Measurements from ENCODE around the gene SPNS3.

SPNS3 gene

GRCh38 chr17:4411201-4411600 is 22.5 kb upstream of the SPNS3 start:
- TF ChIP-seq, protein P1, sequence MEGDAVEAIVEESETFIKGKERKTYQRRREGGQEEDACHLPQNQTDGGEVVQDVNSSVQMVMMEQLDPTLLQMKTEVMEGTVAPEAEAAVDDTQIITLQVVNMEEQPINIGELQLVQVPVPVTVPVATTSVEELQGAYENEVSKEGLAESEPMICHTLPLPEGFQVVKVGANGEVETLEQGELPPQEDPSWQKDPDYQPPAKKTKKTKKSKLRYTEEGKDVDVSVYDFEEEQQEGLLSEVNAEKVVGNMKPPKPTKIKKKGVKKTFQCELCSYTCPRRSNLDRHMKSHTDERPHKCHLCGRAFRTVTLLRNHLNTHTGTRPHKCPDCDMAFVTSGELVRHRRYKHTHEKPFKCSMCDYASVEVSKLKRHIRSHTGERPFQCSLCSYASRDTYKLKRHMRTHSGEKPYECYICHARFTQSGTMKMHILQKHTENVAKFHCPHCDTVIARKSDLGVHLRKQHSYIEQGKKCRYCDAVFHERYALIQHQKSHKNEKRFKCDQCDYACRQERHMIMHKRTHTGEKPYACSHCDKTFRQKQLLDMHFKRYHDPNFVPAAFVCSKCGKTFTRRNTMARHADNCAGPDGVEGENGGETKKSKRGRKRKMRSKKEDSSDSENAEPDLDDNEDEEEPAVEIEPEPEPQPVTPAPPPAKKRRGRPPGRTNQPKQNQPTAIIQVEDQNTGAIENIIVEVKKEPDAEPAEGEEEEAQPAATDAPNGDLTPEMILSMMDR (IDR thresholded peaks at IDR 0.05; ENCODE audit: insufficient read depth, missing control alignments) = no peak
- DNase-seq (ENCODE audit: insufficient read length, low spot score) (no peak), FAIRE-seq (no peak)

- DNase-seq (ENCODE audit: insufficient read length, low spot score) = peak; percentile 80
- no peak for FAIRE-seq
- TF ChIP-seq, protein P1 (IDR thresholded peaks at IDR 0.05; ENCODE audit: insufficient read depth, missing control alignments) = peak; percentile 76
Measured at GRCh38 chr17:4412933-4413831, 20.6 kb upstream of the SPNS3 start.

DNA sequence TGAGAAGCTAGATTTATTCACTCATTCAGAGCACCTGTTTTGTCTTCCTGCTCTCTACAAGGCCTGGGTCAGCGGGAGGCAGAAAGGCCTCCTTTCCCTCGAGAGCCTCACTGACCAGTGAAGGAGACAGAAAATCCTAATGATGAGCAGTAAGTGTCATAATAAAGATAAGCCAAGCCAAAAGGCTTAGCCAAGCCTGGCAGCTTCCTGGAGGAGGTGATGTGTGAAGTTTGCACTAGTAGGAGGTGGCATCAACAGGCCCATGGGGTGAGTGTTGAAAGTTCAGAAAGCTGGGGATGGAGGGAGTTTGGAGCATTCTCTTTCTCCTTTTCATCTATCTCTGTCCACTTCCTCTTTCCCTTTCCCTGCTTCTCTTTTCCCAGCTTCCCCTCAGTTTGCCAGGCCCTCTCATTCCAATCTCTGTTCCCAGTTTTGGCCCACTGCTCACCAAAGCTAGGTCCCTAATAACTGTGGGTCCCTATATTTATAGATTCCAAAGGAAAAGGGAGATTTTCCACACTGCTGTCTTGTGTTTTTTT is 16.5 kb upstream of the SPNS3 start:
- FAIRE-seq = no peak
- TF ChIP-seq, protein P1 (IDR thresholded peaks at IDR 0.05; ENCODE audit: insufficient read depth, missing control alignments) = no peak
- DNase-seq (ENCODE audit: insufficient read length, low spot score) = no peak

DNA sequence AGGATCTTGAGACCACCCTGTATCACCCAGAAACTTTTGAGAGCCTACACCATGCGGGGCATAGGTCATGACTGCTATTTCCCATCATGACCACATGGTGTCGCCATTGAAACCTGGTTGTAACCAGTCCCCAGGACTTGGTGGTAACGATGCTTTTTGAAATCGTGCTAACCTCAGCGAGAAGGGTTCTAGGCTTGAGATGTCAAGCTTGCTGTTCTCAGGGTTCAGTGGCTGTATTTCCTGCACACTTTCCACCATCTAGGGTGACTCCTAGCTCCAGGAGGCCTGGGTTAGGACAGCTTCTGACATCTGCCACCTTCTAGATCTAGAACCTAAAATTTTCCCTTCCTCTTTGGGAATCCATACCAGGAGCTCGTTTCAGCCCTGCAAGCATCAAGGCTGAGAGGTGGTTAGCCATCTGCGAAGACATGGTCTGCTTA is 13.0 kb upstream of the SPNS3 start:
- DNase-seq (ENCODE audit: insufficient read length, low spot score) (peak; percentile 78), FAIRE-seq (peak; percentile 93)
- TF ChIP-seq, protein P1 (IDR thresholded peaks at IDR 0.05; ENCODE audit: insufficient read depth, missing control alignments) = peak; percentile 59

GRCh38 chr17:4422864-4423263 is 10.9 kb upstream of the SPNS3 start:
- no peak for FAIRE-seq
- TF ChIP-seq, protein P1 (IDR thresholded peaks at IDR 0.05; ENCODE audit: insufficient read depth, missing control alignments) = no peak

GRCh38 chr17:4425398-4425797 is 8.3 kb upstream of the SPNS3 start:
- TF ChIP-seq, protein P1 (IDR thresholded peaks at IDR 0.05; ENCODE audit: insufficient read depth, missing control alignments) = no peak
- DNase-seq (ENCODE audit: insufficient read length, low spot score) (no peak), FAIRE-seq (no peak)

More at GRCh38 chr17:4422864-4423263, 10.9 kb upstream of the SPNS3 start:
- DNase-seq (ENCODE audit: insufficient read length, low spot score) = no peak

Measured in D721Med (cell line).